K562 (cell line): ENCODE data around the gene ZNF564. TPM values are rescaled to one million over a fixed set of nuclear protein-coding genes. Genes with fewer than 3 reads are reported as not detected.

Experiments used
- E2F6 ChIP-seq, 2 experiments: IDR thresholded peaks; 2 replicates each; pipeline ENCODE4 v1.6.1; 2011; ENCODE audit warnings: borderline replicate concordance in 1 of 2, control low read depth in 1 of 2, low read depth in 1 of 2, low read length in 1 of 2, mild to moderate bottlenecking in 1 of 2, mixed read lengths in 1 of 2, moderate library complexity in 1 of 2; ENCODE audit not compliant: insufficient read depth in 1 of 2, insufficient read length in 1 of 2, poor library complexity in 1 of 2, severe bottlenecking in 1 of 2; ENCODE audit errors: extremely low read depth in 1 of 2
- E4F1 ChIP-seq: fragments of 250-450 bp; sonication (Bioruptor Pico); IDR thresholded peaks from 2 replicates; pipeline ENCODE4 v1.5.0; 2021; ENCODE audit warnings: mild to moderate bottlenecking, borderline replicate concordance
- MEF2D ChIP-seq: conservative IDR thresholded peaks from 2 replicates; pipeline ENCODE4 v1.6.1; 2016; ENCODE audit warnings: low read depth, missing genetic modification characterization, missing compliant biosample characterization
- MTF1 ChIP-seq: fragments of 250-450 bp; sonication (Bioruptor Pico); IDR thresholded peaks from 2 replicates; pipeline ENCODE4 v1.9.0; 2021; ENCODE audit warnings: moderate library complexity, mild to moderate bottlenecking, inconsistent platforms, borderline replicate concordance
- PRDM10 ChIP-seq: fragments of 450-650 bp; IDR thresholded peaks from 2 replicates; pipeline ENCODE4 v1.6.1; 2018; ENCODE audit not compliant: partially characterized antibody
- TCF3 ChIP-seq: sonication (generic); formaldehyde crosslinking; IDR thresholded peaks from 2 replicates; pipeline ENCODE4 v1.4.0; 2020; ENCODE audit warnings: mild to moderate bottlenecking, missing genetic modification reagents
- ZBTB49 ChIP-seq: sonication (generic); formaldehyde crosslinking; IDR thresholded peaks from 2 replicates; pipeline ENCODE4 v1.8.0; 2022; ENCODE audit warnings: missing genetic modification reagents, mild to moderate bottlenecking, borderline replicate concordance
- ZNF449 ChIP-seq: fragments of 250-450 bp; sonication (Bioruptor Pico); IDR thresholded peaks from 2 replicates; pipeline ENCODE4 v1.8.0; 2022; ENCODE audit warnings: moderate library complexity, mild to moderate bottlenecking, inconsistent platforms
- polyA plus RNA-seq, 8 experiments: library from polyadenylated mRNA; depleted of rRNA in 4 of 8; stranded (reverse) in 5 of 8; unstranded in 3 of 8; fragments of >200 nt; fragmentation: Nextera tagmentation in 2 of 8; fragmentation: Illumina TruSeq in 1 of 8; extraction: Ambion mirVana in 2 of 8; extraction: Trizol in 1 of 8; gene quantifications; 2 replicates each; pipeline versions ENCODE4 v1.2.1 to v1.2.3, GENCODE V29; 2011 to 2014; ENCODE audit warnings: inconsistent platforms in 1 of 8, missing spikeins in 1 of 8
- total RNA-seq, 7 experiments: library from RNA; depleted of rRNA in 6 of 7; stranded (reverse); fragments of >200 nt in 6 of 7; fragmentation: Illumina TruSeq in 2 of 7; extraction: Trizol in 2 of 7; gene quantifications; 2 replicates each; pipeline versions ENCODE4 v1.2.1 to v1.2.3, GENCODE V29; 2011 to 2021; ENCODE audit warnings: low replicate concordance in 1 of 7

ZNF564 gene
- total and polyA plus RNA-seq, 9 of the 15 experiments (the other 6 are each of a cell fraction or from before 2014, with no cell fraction given) = 1.4 to 8.1 (median 5.6) TPM

- TF ChIP-seq ZBTB49 (no peak), PRDM10 (peak; percentile 77), ZNF449 (CRISPR knock-in tag) (no peak), TCF3 (CRISPR knock-in tag) (peak; percentile 40; the same call in 1 of the 2 replicates), E2F6 (IDR thresholded peaks at IDR 0.05; ENCODE audit: borderline replicate concordance in 1 of 2, extremely low read depth in 1 of 2, insufficient read depth in 1 of 2, insufficient read length in 1 of 2, low read depth in 1 of 2, low read length in 1 of 2, poor library complexity in 1 of 2, severe bottlenecking in 1 of 2) (peak; percentile 10 to 12), E4F1 (CRISPR knock-in tag) (no peak), MTF1 (no peak), MEF2D (tag) (no peak)
Measured at GRCh38 chr19:12551060-12551832, at the start of gene ZNF564 (continued).
